Neural cell (in vitro differentiated cells): ENCODE data around the gene OARD1. TPM values are rescaled to one million over a fixed set of nuclear protein-coding genes. Genes with fewer than 3 reads are reported as not detected.

ENCODE experiments used
- H2AFZ ChIP-seq: fragments of 200-600, 300-800 bp; sonication (generic), shearing (Covaris generic); 2 replicates; pipeline ENCODE4 v1.6.0; 2014; ENCODE audit warnings: low read depth, mild to moderate bottlenecking, antibody characterized with exemption, low read length, moderate library complexity
- H3F3A ChIP-seq: fragments of 200-600 bp; shearing (Covaris generic); 2 replicates; pipeline ENCODE4 v1.6.1; 2016; ENCODE audit warnings: mild to moderate bottlenecking, moderate library complexity, mixed read lengths, antibody characterized with exemption, low read length; ENCODE audit not compliant: insufficient read depth, poor library complexity, severe bottlenecking
- H3K27ac ChIP-seq: fragments of 200-600, 300-800 bp; sonication (generic), shearing (Covaris generic); 2 replicates; pipeline ENCODE4 v1.5.1; 2014; ENCODE audit warnings: mild to moderate bottlenecking, low read length, moderate library complexity
- H3K27me3 ChIP-seq: fragments of 300-800, 200-600 bp; sonication (generic), shearing (Covaris generic); 2 replicates; pipeline ENCODE4 v1.6.0; 2014; ENCODE audit warnings: mild to moderate bottlenecking, low read depth, low read length, moderate library complexity; ENCODE audit not compliant: insufficient read depth
- H3K36me3 ChIP-seq: fragments of 300-800, 200-600 bp; sonication (generic), shearing (Covaris generic); 2 replicates; pipeline ENCODE4 v1.5.1; 2014; ENCODE audit warnings: mild to moderate bottlenecking, antibody characterized with exemption, low read length, moderate library complexity; ENCODE audit not compliant: insufficient read depth
- H3K4me2 ChIP-seq: fragments of 300-800, 200-600 bp; sonication (generic), shearing (Covaris generic); 2 replicates; pipeline ENCODE4 v1.6.0; 2014; ENCODE audit warnings: mild to moderate bottlenecking, low read length
- H3K4me3 ChIP-seq: fragments of 300-800, 200-600 bp; sonication (generic), shearing (Covaris generic); 2 replicates; pipeline ENCODE4 v1.5.1; 2014; ENCODE audit warnings: mild to moderate bottlenecking, low read length, moderate library complexity
- H3K79me2 ChIP-seq: fragments of 200-600 bp; shearing (Covaris generic); replicated peaks from 2 replicates; pipeline ENCODE4 v1.6.0; 2014; ENCODE audit warnings: mild to moderate bottlenecking, low read length, moderate library complexity; ENCODE audit not compliant: insufficient read depth
- H3K9ac ChIP-seq: fragments of 300-800, 200-600 bp; sonication (generic), shearing (Covaris generic); 2 replicates; pipeline ENCODE4 v1.6.1; 2016; ENCODE audit warnings: mild to moderate bottlenecking, low read length, mixed read lengths
- H3K9me2 ChIP-seq: fragments of 200-600 bp; shearing (Covaris generic); 2 replicates; pipeline ENCODE4 v1.6.1; 2016; ENCODE audit warnings: mild to moderate bottlenecking, low read length, mixed read lengths; ENCODE audit not compliant: insufficient read depth
- H3K9me3 ChIP-seq: fragments of 200-600, 300-800 bp; sonication (generic), shearing (Covaris generic); 2 replicates; pipeline ENCODE4 v1.6.1; 2016; ENCODE audit warnings: mild to moderate bottlenecking, mixed run types, low read length, moderate library complexity, mixed read lengths
- H4K20me1 ChIP-seq: fragments of 200-600 bp; shearing (Covaris generic); 2 replicates; pipeline ENCODE4 v1.6.1; 2016; ENCODE audit warnings: mild to moderate bottlenecking, mixed run types; ENCODE audit not compliant: insufficient read depth
- CTCF ChIP-seq: fragments of 450-650 bp; IDR thresholded peaks from 2 replicates; pipeline ENCODE4 v1.5.1; 2014; ENCODE audit warnings: antibody characterized with exemption, mild to moderate bottlenecking, moderate library complexity; ENCODE audit not compliant: poor library complexity, severe bottlenecking
- EP300 ChIP-seq: fragments of 450-650 bp; conservative IDR thresholded peaks from 2 replicates; pipeline ENCODE4 v1.6.1; 2014; ENCODE audit warnings: antibody characterized with exemption, mild to moderate bottlenecking, moderate library complexity; ENCODE audit not compliant: poor library complexity, severe bottlenecking
- EZH2 ChIP-seq: fragments of 200-600, 300-800 bp; shearing (Covaris generic), sonication (generic); IDR thresholded peaks from 2 replicates; pipeline ENCODE4 v1.6.1; 2014; ENCODE audit warnings: antibody characterized with exemption, low read length, borderline replicate concordance, mild to moderate bottlenecking; ENCODE audit not compliant: insufficient read depth, poor library complexity, severe bottlenecking
- MXI1 ChIP-seq: fragments of 450-650 bp; conservative IDR thresholded peaks from 2 replicates; pipeline ENCODE4 v1.6.1; 2014; ENCODE audit warnings: antibody characterized with exemption, mild to moderate bottlenecking; ENCODE audit not compliant: poor library complexity, severe bottlenecking
- POLR2AphosphoS5 ChIP-seq: IDR thresholded peaks from 2 replicates; pipeline ENCODE4 v1.6.1; 2012
- RAD21 ChIP-seq: fragments of 450-650 bp; conservative IDR thresholded peaks from 2 replicates; pipeline ENCODE4 v1.6.1; 2014; ENCODE audit warnings: antibody characterized with exemption, mild to moderate bottlenecking, moderate library complexity
- REST ChIP-seq: IDR thresholded peaks from 2 replicates; pipeline ENCODE4 v1.6.1; 2012; ENCODE audit warnings: borderline replicate concordance
- SMC3 ChIP-seq: fragments of 450-650 bp; conservative IDR thresholded peaks from 2 replicates; pipeline ENCODE4 v1.6.1; 2014; ENCODE audit warnings: antibody characterized with exemption, mild to moderate bottlenecking, moderate library complexity; ENCODE audit not compliant: poor library complexity
- TAF1 ChIP-seq: IDR thresholded peaks from 2 replicates; pipeline ENCODE4 v1.6.1; 2012; ENCODE audit warnings: low read depth
- polyA plus RNA-seq: library from polyadenylated mRNA; depleted of rRNA; stranded (reverse); fragments of >200 nt; gene quantifications from 2 replicates; pipeline ENCODE4 v1.2.3, GENCODE V29; 2014

Gene OARD1
- polyA plus RNA-seq, 1 donor from 2014 or later: 38.7 TPM

- Histone ChIP-seq H3K9me2 (no peaks in the 10 kb centered on the region), H4K20me1 (no peaks in the 10 kb centered on the region), H3K4me3 (no peak overlapping the region), H3K79me2 (no peaks in the 10 kb centered on the region), H3K9ac (no peak overlapping the region), H3K36me3 (no peaks in the 10 kb centered on the region), H2AFZ (no peak overlapping the region), H3K27me3 (no peaks in the 10 kb centered on the region), H3K4me2 (no peak overlapping the region), H3K9me3 (peaks cover 3% of the 10 kb centered on the region), H3F3A (no peaks in the 10 kb centered on the region), H3K27ac (no peak overlapping the region)
- TF ChIP-seq RAD21: no peak
Measured at GRCh38 chr6:41022294-41022693, 49.9 kb downstream of the OARD1 start.

- no peak overlapping the region for H3K9ac ChIP-seq
- H4K20me1 ChIP-seq: no peaks in the 10 kb centered on the region
- no peaks in the 10 kb centered on the region for H3F3A ChIP-seq
- TF ChIP-seq RAD21 (peak; percentile 64), REST (no peak), SMC3 (peak; percentile 52), CTCF (peak; percentile 47)
- H3K9me2 ChIP-seq: no peaks in the 10 kb centered on the region
- no peak overlapping the region for H3K4me2 ChIP-seq
- H3K79me2 ChIP-seq: no peaks in the 10 kb centered on the region
- no peak overlapping the region for H2AFZ ChIP-seq
- H3K9me3 ChIP-seq: peaks cover 3% of the 10 kb centered on the region
- no peak overlapping the region for H3K27ac ChIP-seq
- no peak overlapping the region for H3K4me3 ChIP-seq
- H3K27me3 ChIP-seq: no peaks in the 10 kb centered on the region
- H3K36me3 ChIP-seq: no peaks in the 10 kb centered on the region
Measured at GRCh38 chr6:41021832-41022231, 50.3 kb downstream of the OARD1 start.

- H3K9ac ChIP-seq: no peak overlapping the region
- H3K4me2 ChIP-seq: no peak overlapping the region
- H3K9me2 ChIP-seq: no peaks in the 10 kb centered on the region
- H3F3A ChIP-seq: no peaks in the 10 kb centered on the region
- no peaks in the 10 kb centered on the region for H3K27me3 ChIP-seq
- no peak overlapping the region for H3K27ac ChIP-seq
- peaks cover 3% of the 10 kb centered on the region for H3K9me3 ChIP-seq
- H2AFZ ChIP-seq: no peak overlapping the region
- H3K36me3 ChIP-seq: no peaks in the 10 kb centered on the region
- TF ChIP-seq MXI1 (no peak), TAF1 (no peak), CTCF (no peak), RAD21 (no peak), SMC3 (no peak), EZH2 (no peak), REST (no peak), EP300 (no peak), POLR2AphosphoS5 (no peak)
- no peak overlapping the region for H3K4me3 ChIP-seq
- H3K79me2 ChIP-seq: no peaks in the 10 kb centered on the region
- H4K20me1 ChIP-seq: no peaks in the 10 kb centered on the region
Measured at GRCh38 chr6:41017663-41018062, 54.5 kb downstream of the OARD1 start.
